Measurements from ENCODE around the gene SNRNP70.

Gene SNRNP70

DNA sequence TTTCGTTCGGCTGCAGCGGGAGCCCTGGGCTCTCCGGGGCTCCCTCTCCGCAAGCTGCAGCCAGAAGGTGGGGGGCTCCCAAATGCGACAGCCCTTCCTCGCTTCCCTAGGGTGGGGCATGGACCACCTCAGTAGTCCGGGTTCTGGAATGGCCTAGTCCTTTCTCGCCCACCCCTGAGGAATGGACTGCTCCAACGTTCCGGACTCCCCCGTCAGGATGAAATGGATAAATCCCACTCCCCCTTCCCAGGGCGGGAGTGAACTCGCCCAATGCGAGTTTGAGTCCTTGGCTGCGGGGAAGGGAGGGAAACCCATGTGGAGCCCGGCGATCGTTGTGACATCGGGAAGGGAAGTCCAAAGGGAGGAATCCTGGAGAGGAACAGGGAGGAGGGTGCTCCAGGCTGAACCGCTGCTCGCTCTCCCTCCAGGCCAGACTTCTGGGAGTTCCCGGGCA is 64.4 kb downstream of the SNRNP70 start:
- DNase-seq: peak; percentile 86

DNA sequence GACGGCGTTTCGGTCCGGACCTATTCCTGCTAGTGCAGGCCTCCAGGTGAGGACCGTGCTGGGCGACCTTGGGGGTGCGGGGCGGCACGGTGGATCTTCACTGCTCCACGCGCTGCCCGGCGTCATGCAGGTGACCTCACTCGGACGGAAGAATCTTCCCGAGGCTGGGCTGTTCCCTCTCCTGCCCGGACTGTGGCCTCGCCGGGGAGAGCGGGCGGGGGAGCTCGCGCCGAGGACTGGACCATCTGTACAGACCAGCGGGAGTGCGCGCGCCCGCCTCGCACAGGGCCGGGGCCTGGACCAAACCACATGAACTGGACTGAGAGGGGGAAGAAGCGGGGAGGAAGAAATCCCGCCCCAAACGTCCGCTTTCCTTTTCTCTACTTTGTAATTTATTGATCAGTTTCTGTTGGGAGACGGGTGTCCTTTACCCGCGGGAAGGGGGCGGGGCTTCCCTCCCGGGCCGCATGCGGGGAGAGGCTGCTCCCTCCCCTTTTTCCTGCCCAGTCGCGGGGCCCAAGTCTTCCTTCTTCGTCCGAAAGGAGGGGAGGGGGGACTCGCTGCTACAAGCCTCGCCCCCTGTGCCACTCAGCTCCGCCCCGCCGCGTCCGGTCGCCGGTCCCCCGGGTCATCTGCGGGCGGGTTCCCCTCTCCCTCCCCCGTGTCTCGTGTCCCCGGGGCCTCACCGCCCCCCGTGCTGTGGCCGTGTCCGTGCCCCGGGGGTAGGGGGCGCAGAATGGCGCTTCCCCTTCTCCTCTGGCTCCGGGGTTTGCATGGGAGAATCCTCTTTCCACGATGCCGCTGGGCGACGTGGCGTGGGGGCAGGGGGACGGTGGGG is 65.1 kb downstream of the SNRNP70 start:
- DNase-seq: peak; percentile 80

DNA sequence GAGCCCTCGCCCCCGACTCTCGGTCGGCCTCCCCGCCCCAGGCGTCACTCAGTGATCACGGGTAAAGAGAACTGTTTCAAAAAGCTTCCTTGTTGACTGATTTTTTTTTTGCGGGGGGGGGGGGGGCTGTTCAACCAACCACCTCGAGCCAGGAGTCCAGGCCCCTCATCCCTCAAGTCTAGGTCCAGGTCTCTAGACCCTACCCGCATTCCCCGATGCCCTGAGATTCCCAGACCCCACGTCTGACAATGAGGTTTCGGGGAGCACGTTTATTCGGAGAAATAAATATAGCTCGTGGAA is 65.6 kb downstream of the SNRNP70 start:
- DNase-seq: no peak

DNA sequence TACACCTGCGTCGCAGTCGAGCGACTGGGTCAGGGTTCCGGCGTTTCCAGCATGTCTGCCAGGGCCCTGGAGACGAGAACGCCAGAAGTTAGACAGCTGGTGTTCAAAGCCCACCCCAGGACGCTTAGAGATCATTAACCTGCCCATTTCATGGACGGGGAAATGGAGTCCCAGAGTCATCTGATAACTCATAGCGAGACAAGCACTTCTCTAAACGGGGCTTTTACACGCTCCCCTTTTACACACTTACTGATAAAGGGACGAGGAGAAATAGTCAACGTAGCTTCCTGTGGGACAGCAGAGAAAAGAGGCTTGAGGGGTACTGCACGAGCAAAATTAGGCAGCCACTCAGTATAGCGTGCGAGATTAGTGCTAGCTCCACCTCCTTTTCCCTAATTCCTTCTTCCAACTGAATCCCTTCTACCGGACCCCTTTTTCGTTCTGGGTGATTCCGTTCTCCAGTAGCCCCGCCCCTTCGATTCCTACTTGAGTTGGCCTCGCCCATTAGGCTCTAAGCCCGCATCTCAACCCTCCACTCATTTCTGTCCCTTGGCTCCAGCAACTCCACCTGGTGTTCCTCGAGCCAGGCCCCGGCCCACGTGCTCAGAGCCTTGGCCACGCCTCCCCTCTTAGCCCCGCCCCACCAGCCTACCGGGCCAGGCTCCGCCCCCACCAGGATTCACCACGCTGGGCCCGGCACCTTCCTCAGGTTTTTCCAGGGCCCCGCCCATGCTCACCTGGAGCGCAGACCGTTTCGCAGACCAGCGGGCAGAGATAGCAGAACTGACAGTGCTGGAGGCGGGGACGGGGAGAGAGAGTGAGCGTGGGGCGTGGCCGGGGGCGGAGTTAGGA is 66.2 kb downstream of the SNRNP70 start:
- DNase-seq: peak; percentile 23

GRCh38 chr19:49152119-49152550 is 66.9 kb downstream of the SNRNP70 start:
- no peak for DNase-seq

DNA sequence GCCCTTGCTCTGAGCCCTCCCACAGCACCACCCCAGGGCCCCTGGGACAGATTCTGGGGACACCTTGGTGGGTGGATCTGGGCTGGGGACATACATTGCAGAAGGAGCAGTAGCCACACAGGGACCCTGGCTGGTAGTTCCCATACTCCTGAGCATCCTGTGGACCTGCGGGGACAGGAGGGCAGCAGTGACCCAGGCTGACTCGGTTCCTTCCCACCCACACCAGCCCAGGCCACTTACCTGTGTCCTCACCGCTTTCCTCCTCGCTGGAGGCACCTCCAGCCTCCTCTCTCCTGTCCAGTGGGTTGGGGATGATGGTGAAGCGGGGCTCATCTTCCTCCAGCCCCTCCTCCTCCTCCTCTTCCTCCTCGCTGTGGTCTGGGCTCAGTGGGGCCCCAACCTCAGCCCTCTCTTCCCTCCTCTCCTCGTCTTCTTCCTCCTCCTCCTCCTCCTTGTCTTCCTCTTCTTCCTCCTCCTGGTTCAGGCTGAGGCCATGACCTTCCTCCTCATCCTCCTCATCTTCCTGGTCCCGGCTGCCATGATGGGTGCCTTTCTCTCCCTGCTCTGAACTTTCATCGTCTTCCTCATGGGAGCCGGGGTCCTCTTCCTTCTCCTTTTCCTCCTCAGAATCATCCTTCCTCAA is 68.0 kb downstream of the SNRNP70 start:
- no peak for DNase-seq

DNA sequence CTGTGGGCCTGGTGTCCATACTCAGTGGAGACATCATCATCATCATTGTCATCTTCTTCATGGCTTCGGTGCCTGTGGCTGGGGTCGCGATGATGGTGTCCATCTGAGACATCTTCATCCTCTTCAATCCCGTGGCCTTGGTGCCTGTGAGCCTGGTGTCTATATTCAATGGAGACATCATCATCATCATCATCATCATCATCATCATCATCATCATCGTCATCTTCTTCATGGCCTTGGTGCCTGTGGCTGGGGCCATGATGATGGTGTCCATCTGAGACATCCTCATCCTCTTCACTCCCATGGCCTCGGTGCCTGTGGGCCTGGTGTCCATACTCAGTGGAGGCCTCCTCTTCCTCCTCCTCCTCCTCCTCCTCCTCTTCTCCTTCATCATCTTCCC is 69.0 kb downstream of the SNRNP70 start:
- DNase-seq: no peak

DNA sequence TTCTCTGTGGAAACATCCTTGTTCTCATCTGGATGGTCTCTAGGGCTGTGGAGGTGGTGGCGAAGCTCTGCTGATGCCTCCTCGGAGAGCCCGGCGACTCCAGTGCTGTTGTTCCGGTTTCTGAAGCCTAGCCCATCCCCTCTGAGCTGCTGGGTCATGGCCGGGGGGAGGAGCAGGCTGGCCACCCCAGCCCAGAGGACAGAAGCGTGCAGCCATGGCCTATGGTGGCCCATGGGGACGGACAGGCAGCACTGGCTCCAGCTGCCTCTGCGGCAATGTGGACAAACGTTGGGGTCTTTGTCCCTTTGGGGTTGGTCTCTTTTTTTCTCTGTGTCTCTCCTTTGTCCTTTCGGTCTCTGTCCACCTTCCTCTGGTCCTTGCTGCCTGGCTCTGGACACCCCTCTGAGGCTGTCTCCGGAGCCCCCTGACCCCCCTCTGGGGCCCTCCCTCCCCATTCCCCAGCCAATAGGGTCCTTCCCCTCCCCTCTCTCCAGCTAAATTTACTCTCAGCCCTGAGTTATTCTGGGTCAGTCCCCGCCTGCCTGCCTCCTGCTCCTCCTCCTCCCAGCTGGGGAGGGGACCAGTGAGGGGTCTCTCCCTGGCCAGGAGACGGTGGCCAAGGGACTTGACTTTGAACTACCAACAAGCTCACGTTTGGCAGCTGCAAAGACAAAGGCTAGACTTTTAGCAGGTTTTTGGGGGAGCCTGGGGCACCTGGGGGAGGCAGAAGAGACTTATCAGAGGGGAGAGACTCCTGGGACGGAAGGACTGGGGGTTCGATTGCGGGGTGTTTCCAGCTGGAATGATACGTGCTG is 70.0 kb downstream of the SNRNP70 start, which contains the start of gene HRC:
Gene HRC (minus strand): TSS at position 392 of the 815 bp plus-strand sequence. CDS start 159 bp downstream, at position 233.
- DNase-seq: no peak

DNA sequence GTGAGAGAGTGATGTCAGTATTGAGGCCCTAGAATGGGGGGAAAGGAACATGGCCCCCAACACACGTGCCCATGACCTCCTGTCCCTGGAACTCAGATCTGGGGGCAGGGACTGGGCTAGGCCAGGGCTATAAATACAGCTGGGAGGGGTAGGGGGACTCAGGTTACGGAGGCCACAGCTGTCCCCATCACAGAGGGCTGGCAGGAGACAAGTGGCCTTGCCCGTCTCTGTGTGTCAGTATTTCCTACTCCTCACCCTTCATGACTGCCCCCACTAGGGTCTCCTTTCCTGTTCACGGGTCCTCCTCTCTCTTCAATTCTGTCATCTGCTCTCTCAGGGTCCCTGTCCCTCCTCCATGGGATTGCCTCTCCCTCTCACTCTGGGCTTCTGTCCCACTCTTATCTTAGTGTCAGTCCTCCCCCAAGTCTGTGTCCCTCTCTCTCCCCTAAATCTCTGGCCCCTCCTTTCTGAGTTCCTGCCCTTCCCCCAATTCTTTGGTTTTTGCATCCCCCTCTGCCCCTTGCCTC is 70.6 kb downstream of the SNRNP70 start:
- no peak for DNase-seq

GRCh38 chr19:49157445-49158224 is 72.4 kb downstream of the SNRNP70 start, which contains the start of gene TRPM4:
Gene TRPM4, plus strand, starts transcription at chr19:49157792. Its CDS starts 75 bp downstream, at chr19:49157867.
- DNase-seq: peak; percentile 77

Measured in fibroblast of upper back skin (primary cell).